ENCODE measurements around the gene CYP46A1.

Gene CYP46A1

GRCh38 chr14:99764222-99764706, 80.2 kb downstream of the CYP46A1 start:
- Histone ChIP-seq H3K79me2 (ENCODE audit: insufficient read depth, low read length) (no peaks in the 10 kb centered on the region), H2AFZ (ENCODE audit: low read depth, low read length, severe bottlenecking) (no peak overlapping the region), H3K9ac (ENCODE audit: low read length) (no peak overlapping the region)

GRCh38 chr14:99768381-99768780, 84.3 kb downstream of the CYP46A1 start:
- no peak overlapping the region for H2AFZ ChIP-seq (ENCODE audit: low read depth, low read length, severe bottlenecking)
- no peak overlapping the region for H3K4me2 ChIP-seq (ENCODE audit: low read depth, low read length, poor library complexity, severe bottlenecking)
- H3K4me3 ChIP-seq (ENCODE audit: insufficient read depth, low read length, poor library complexity, severe bottlenecking): no peak overlapping the region
- no peaks in the 10 kb centered on the region for H3K9me2 ChIP-seq (replicated peaks; ENCODE audit: insufficient read depth, low read length)
- H3F3A ChIP-seq (ENCODE audit: insufficient read depth): no peaks in the 10 kb centered on the region
- H3K9ac ChIP-seq (ENCODE audit: low read length): no peak overlapping the region
- TF ChIP-seq CTCF (IDR thresholded peaks at IDR 0.05; ENCODE audit: insufficient read depth, low read length, poor library complexity, severe bottlenecking) (no peak), EZH2phosphoT487 (conservative IDR thresholded peaks at IDR 0.05; ENCODE audit: low read length) (no peak)
- H3K27me3 ChIP-seq (ENCODE audit: low read length): no peaks in the 10 kb centered on the region
- no peak overlapping the region for H3K27ac ChIP-seq (ENCODE audit: low read depth, low read length)
- no peaks in the 10 kb centered on the region for H4K20me1 ChIP-seq (ENCODE audit: low read depth, low read length)
- no peaks in the 10 kb centered on the region for H3K79me2 ChIP-seq (ENCODE audit: insufficient read depth, low read length)
- no peaks in the 10 kb centered on the region for H3K9me3 ChIP-seq (ENCODE audit: insufficient read depth, low read length)
- no peaks in the 10 kb centered on the region for H3K36me3 ChIP-seq (ENCODE audit: low read length)

More at GRCh38 chr14:99764222-99764706, 80.2 kb downstream of the CYP46A1 start:
- Histone ChIP-seq H3K4me2 (ENCODE audit: low read depth, low read length, poor library complexity, severe bottlenecking) (no peak overlapping the region), H3K4me3 (ENCODE audit: insufficient read depth, low read length, poor library complexity, severe bottlenecking) (no peak overlapping the region), H3K9me2 (replicated peaks; ENCODE audit: insufficient read depth, low read length) (no peaks in the 10 kb centered on the region), H3K9me3 (ENCODE audit: insufficient read depth, low read length) (no peaks in the 10 kb centered on the region), H3K36me3 (ENCODE audit: low read length) (no peaks in the 10 kb centered on the region), H3K27ac (ENCODE audit: low read depth, low read length) (no peak overlapping the region), H3F3A (ENCODE audit: insufficient read depth) (no peaks in the 10 kb centered on the region), H3K27me3 (ENCODE audit: low read length) (no peaks in the 10 kb centered on the region), H4K20me1 (ENCODE audit: low read depth, low read length) (no peaks in the 10 kb centered on the region)
- TF ChIP-seq CTCF (IDR thresholded peaks at IDR 0.05; ENCODE audit: insufficient read depth, low read length, poor library complexity, severe bottlenecking): no peak
- TF ChIP-seq EZH2phosphoT487 (conservative IDR thresholded peaks at IDR 0.05; ENCODE audit: low read length): no peak

GRCh38 chr14:99769123-99769522, 85.0 kb downstream of the CYP46A1 start:
- H3K79me2 ChIP-seq (ENCODE audit: insufficient read depth, low read length): no peaks in the 10 kb centered on the region
- no peak overlapping the region for H2AFZ ChIP-seq (ENCODE audit: low read depth, low read length, severe bottlenecking)
- H3K27me3 ChIP-seq (ENCODE audit: low read length): no peaks in the 10 kb centered on the region
- no peak overlapping the region for H3K4me3 ChIP-seq (ENCODE audit: insufficient read depth, low read length, poor library complexity, severe bottlenecking)
- H4K20me1 ChIP-seq (ENCODE audit: low read depth, low read length): no peaks in the 10 kb centered on the region
- H3K9me2 ChIP-seq (replicated peaks; ENCODE audit: insufficient read depth, low read length): no peaks in the 10 kb centered on the region
- TF ChIP-seq EZH2phosphoT487 (conservative IDR thresholded peaks at IDR 0.05; ENCODE audit: low read length): no peak
- TF ChIP-seq CTCF (IDR thresholded peaks at IDR 0.05; ENCODE audit: insufficient read depth, low read length, poor library complexity, severe bottlenecking): no peak
- H3K4me2 ChIP-seq (ENCODE audit: low read depth, low read length, poor library complexity, severe bottlenecking): no peak overlapping the region
- H3K9ac ChIP-seq (ENCODE audit: low read length): no peak overlapping the region
- no peak overlapping the region for H3K27ac ChIP-seq (ENCODE audit: low read depth, low read length)
- no peaks in the 10 kb centered on the region for H3K36me3 ChIP-seq (ENCODE audit: low read length)
- no peaks in the 10 kb centered on the region for H3K9me3 ChIP-seq (ENCODE audit: insufficient read depth, low read length)
- H3F3A ChIP-seq (ENCODE audit: insufficient read depth): no peaks in the 10 kb centered on the region

All from SU-DHL-6 (cell line).